HG03378 (cell line): ENCODE measurements around the gene NFKB1.
"Not testable (repeated sequence)": the region's sequence is repeated elsewhere in the genome, so short reads cannot be mapped to it uniquely, and the experiment has no call there.

Experiments
- ATAC-seq: cut with Tn5 transposase; IDR thresholded peaks from one replicate; pipeline ENCODE4 v1.9.1; 2021; ENCODE audit warnings: mild to moderate bottlenecking, moderate library complexity; ENCODE audit not compliant: unreplicated experiment

Gene NFKB1

GRCh38 chr4:102563000-102563399 is 61.8 kb downstream of the NFKB1 start:
- no peak for ATAC-seq

GRCh38 chr4:102564399-102565059 is 63.4 kb downstream of the NFKB1 start:
- ATAC-seq: peak; percentile 92

- ATAC-seq: no peak
Measured at GRCh38 chr4:102565696-102566095, 64.5 kb downstream of the NFKB1 start.

GRCh38 chr4:102566426-102566825 is 65.3 kb downstream of the NFKB1 start:
- ATAC-seq: no peak

- no peak for ATAC-seq
Measured at GRCh38 chr4:102567427-102567826, 66.3 kb downstream of the NFKB1 start.

GRCh38 chr4:102569200-102569599 is 68.0 kb downstream of the NFKB1 start:
- ATAC-seq: no peak

- not testable (repeated sequence) for ATAC-seq
Measured at GRCh38 chr4:102570211-102570610, 69.1 kb downstream of the NFKB1 start.

- ATAC-seq: no peak
Measured at GRCh38 chr4:102572452-102572851, 71.3 kb downstream of the NFKB1 start.

- no peak for ATAC-seq
Measured at GRCh38 chr4:102574317-102574716, 73.2 kb downstream of the NFKB1 start.

- no peak for ATAC-seq
Measured at GRCh38 chr4:102575369-102576129, 74.4 kb downstream of the NFKB1 start.

- ATAC-seq: no peak
Measured at GRCh38 chr4:102578270-102578669, 77.1 kb downstream of the NFKB1 start.

- no peak for ATAC-seq
Measured at GRCh38 chr4:102578819-102579218, 77.7 kb downstream of the NFKB1 start.

- no peak for ATAC-seq
Measured at GRCh38 chr4:102579794-102580462, 78.8 kb downstream of the NFKB1 start.

- ATAC-seq: no peak
Measured at GRCh38 chr4:102580463-102580842, 79.3 kb downstream of the NFKB1 start.

GRCh38 chr4:102584091-102584490 is 82.9 kb downstream of the NFKB1 start:
- ATAC-seq: no peak

- peak; percentile 35 for ATAC-seq
Measured at GRCh38 chr4:102585329-102585728, 84.2 kb downstream of the NFKB1 start.

GRCh38 chr4:102586002-102586643 is 85.0 kb downstream of the NFKB1 start:
- ATAC-seq: peak; percentile 43

GRCh38 chr4:102586644-102587021 is 85.5 kb downstream of the NFKB1 start:
- ATAC-seq: peak; percentile 34

GRCh38 chr4:102589743-102590142 is 88.6 kb downstream of the NFKB1 start:
- ATAC-seq: no peak

- ATAC-seq: no peak
Measured at GRCh38 chr4:102592256-102592655, 91.1 kb downstream of the NFKB1 start.

- ATAC-seq: no peak
Measured at GRCh38 chr4:102593147-102593546, 92.0 kb downstream of the NFKB1 start.
